B cell (primary cell): ENCODE measurements around the gene MLANA. TPM values are rescaled to one million over a fixed set of nuclear protein-coding genes. Genes with fewer than 3 reads are reported as not detected.

Source experiments
- ATAC-seq: fragments of 200-7000 bp; cut with Tn5 transposase; one replicate; pipeline ENCODE4 v1.10.0; 2021; ENCODE audit warnings: low read depth, mild to moderate bottlenecking, moderate number of reproducible peaks, moderate library complexity
- CTCF ChIA-PET: fragments of 350-600 bp; sonication (Branson Sonifier 250); formaldehyde crosslinking; loops from one replicate; lab custom pipeline; 2021; ENCODE audit warnings: antibody characterized with exemption, inconsistent platforms; lab: Charles Lee
- POLR2A ChIA-PET: fragments of 350-600 bp; sonication (Branson Sonifier 250); formaldehyde crosslinking; loops from one replicate; lab custom pipeline; 2021; ENCODE audit warnings: antibody characterized with exemption; lab: Charles Lee
- DNase-seq: peaks from one replicate; pipeline ENCODE4 v3.0.0; 2013
- H2AFZ ChIP-seq: 2 replicates; pipeline ENCODE4 v1.6.1; 2012; ENCODE audit warnings: mild to moderate bottlenecking, low read depth, low read length; ENCODE audit not compliant: insufficient read depth, poor library complexity, severe bottlenecking
- H3K27ac ChIP-seq, 2 donors: 1 replicate in 1 of 2; 2 replicates in 1 of 2; pipeline ENCODE4 v1.5.1; 2012 to 2013; ENCODE audit warnings: low read length in 2 of 2, mild to moderate bottlenecking in 2 of 2, moderate library complexity in 1 of 2
- H3K27me3 ChIP-seq, 4 experiments: fragments of 200-600 bp in 1 of 4; sonication (generic) in 1 of 4; replicated peaks in 1 of 4; 1 replicate in 2 of 4; 2 replicates in 2 of 4; pipeline versions ENCODE4 v1.6.1 to v1.7.0; 2013 to 2016; ENCODE audit warnings: low read length in 3 of 4, mild to moderate bottlenecking in 2 of 4, mixed read lengths in 1 of 4, moderate library complexity in 1 of 4; ENCODE audit not compliant: insufficient read depth in 4 of 4, control insufficient read depth in 3 of 4; ENCODE audit errors: control extremely low read depth in 1 of 4
- H3K36me3 ChIP-seq, 2 experiments: replicated peaks in 1 of 2; 1 replicate in 1 of 2; 2 replicates in 1 of 2; pipeline versions ENCODE4 v1.6.1 to v1.7.1; 2013; ENCODE audit warnings: low read length in 1 of 2; ENCODE audit not compliant: insufficient read depth in 2 of 2, control insufficient read depth in 1 of 2; ENCODE audit errors: control extremely low read depth in 1 of 2, extremely low read depth in 1 of 2
- H3K4me1 ChIP-seq, 2 donors: fragments of 200-600 bp in 1 of 2; sonication (generic) in 1 of 2; 1 replicate in 1 of 2; 2 replicates in 1 of 2; pipeline versions ENCODE4 v1.5.1 to v1.6.1; 2013 to 2017; ENCODE audit warnings: low read length in 2 of 2; ENCODE audit not compliant: control insufficient read depth in 2 of 2, insufficient read depth in 2 of 2
- H3K4me2 ChIP-seq: replicated peaks from 2 replicates; pipeline ENCODE3; 2012; ENCODE audit warnings: mild to moderate bottlenecking, low read depth, low read length; ENCODE audit not compliant: poor library complexity, severe bottlenecking
- H3K4me3 ChIP-seq, 5 experiments: fragments of 200-600 bp in 1 of 5; sonication (generic) in 1 of 5; 1 replicate in 3 of 5; 2 replicates in 2 of 5; pipeline versions ENCODE4 v1.5.1 to v1.7.0; 2011 to 2016; ENCODE audit warnings: low read length in 4 of 5, mild to moderate bottlenecking in 4 of 5, low read depth in 2 of 5, control low read depth in 1 of 5, moderate library complexity in 1 of 5; ENCODE audit not compliant: insufficient read depth in 1 of 5; ENCODE audit errors: control extremely low read depth in 1 of 5, extremely low read depth in 1 of 5
- H3K79me2 ChIP-seq: fragments of 200-600 bp; sonication (generic); one replicate; pipeline ENCODE4 v1.6.0; 2016; ENCODE audit warnings: low read length; ENCODE audit not compliant: control insufficient read depth, insufficient read depth
- H3K9ac ChIP-seq: fragments of 200-600 bp; sonication (generic); 2 replicates; pipeline ENCODE4 v1.6.1; 2017; ENCODE audit warnings: mild to moderate bottlenecking, low read length, moderate library complexity
- H3K9me3 ChIP-seq, 3 donors: one replicate each; pipeline versions ENCODE4 v1.6.1 to v1.7.1; 2013; ENCODE audit warnings: low read length in 2 of 3; ENCODE audit not compliant: control insufficient read depth in 2 of 3, insufficient read depth in 1 of 3; ENCODE audit errors: control extremely low read depth in 1 of 3
- H4K20me1 ChIP-seq: 2 replicates; pipeline ENCODE4 v1.6.0; 2012; ENCODE audit warnings: mild to moderate bottlenecking, low read length; ENCODE audit not compliant: insufficient read depth, control insufficient read depth, poor library complexity, severe bottlenecking
- H3K27ac Mint-ChIP-seq: one replicate; pipeline ENCODE4 v1.8.0; 2021; ENCODE audit warnings: mixed read lengths
- H3K27me3 Mint-ChIP-seq: one replicate; pipeline ENCODE4 v1.8.0; 2021; ENCODE audit warnings: mixed read lengths
- H3K4me1 Mint-ChIP-seq: one replicate; pipeline ENCODE4 v1.8.0; 2021; ENCODE audit warnings: mixed read lengths
- H3K4me3 Mint-ChIP-seq: one replicate; pipeline ENCODE4 v1.8.0; 2021; ENCODE audit warnings: mixed read lengths
- H3K9me3 Mint-ChIP-seq: one replicate; pipeline ENCODE4 v1.8.0; 2022; ENCODE audit warnings: mixed read lengths; ENCODE audit not compliant: insufficient read depth
- EZH2 ChIP-seq: IDR thresholded peaks from 2 replicates; pipeline ENCODE4 v1.6.1; 2012; ENCODE audit warnings: borderline replicate concordance, low read depth, mild to moderate bottlenecking, moderate library complexity, low read length; ENCODE audit not compliant: insufficient read depth, poor library complexity, severe bottlenecking
- WGBS: methylation state at CpG from one replicate; pipeline ENCODE4 v1.1.5; 2013; ENCODE audit warnings: missing lambda C conversion rate; ENCODE audit not compliant: insufficient coverage; 5-methylcytosine and 5-hydroxymethylcytosine counted together
- intact Hi-C: fragments of 100-400 bp; cut with micrococcal nuclease; formaldehyde crosslinking; loops from one replicate; pipeline ENCODE4 v1.10.0; 2022
- polyA plus RNA-seq: library from polyadenylated mRNA; depleted of rRNA; stranded (reverse); fragments of >200 nt; gene quantifications from 2 replicates; pipeline ENCODE4 v1.2.3, GENCODE V29; 2012
- total RNA-seq, 2 donors: library from RNA; stranded (reverse); fragments of 120-200 nt in 1 of 2; gene quantifications; 1 replicate in 1 of 2; 2 replicates in 1 of 2; pipeline versions ENCODE4 v1.2.3 to v1.2.4, GENCODE V29; 2013 to 2022
- TF ChIP-seq, protein P1 (sequence below): fragments of 200-600 bp; IDR thresholded peaks from one replicate; pipeline ENCODE4 v1.8.0; 2022; ENCODE audit warnings: antibody characterized with exemption, mild to moderate bottlenecking

The MLANA gene
- total and polyA plus RNA-seq, 2 donors (not counting 1 experiment from before 2014, with no cell fraction given), result not detected

DNA sequence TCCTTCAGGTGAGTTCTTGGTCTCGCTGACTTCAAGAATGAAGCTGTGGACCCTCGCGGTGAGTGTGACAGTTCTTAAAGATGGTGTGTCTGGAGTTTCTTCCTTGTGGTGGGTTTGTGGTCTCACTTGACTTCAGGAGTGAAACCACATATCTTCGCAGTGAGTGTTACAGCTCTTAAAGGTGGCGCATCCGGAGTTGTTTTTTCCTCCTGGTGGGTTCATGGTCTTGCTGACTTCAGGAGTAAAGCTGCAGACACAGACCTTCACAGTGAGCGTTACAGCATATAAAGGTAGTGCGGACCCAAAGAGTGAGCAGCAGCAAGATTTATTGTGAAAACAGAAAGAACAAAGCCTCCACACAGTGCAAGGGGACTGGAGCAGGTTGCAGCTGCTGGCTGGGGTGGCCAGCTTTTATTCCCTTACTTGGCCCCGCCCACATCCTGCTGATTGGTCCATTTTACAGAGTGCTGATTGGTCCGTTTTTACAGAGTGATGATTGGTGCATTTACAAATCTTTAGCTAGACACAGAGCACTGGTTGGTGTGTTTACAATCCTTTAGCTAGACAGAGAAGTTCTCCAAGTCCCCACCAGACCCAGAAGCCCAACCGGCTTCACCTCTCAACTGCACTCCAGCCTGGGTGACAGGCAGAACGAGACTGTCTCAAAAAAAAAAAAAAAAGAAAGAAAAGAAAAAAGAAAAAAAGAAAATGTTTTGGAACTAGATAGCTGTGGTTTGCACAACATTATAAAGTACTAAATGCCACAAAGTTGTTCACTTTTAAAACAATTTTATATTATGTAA is 48.7 kb upstream of the MLANA start:
- H3K27ac Mint-ChIP-seq, result no peak overlapping the region
- intact Hi-C loops, result no loop called here
- no peak overlapping the region for H2AFZ ChIP-seq
- no peak for ATAC-seq
- CTCF ChIA-PET, result interaction anchor here (0.7 to 1.1 kb wide), 3 partner anchors 10 to 395 kb away, joined by 3 read pairs; no protein-coding TSS in a partner anchor
- no peak overlapping the region for H3K27ac ChIP-seq
- peaks cover 0 to 5% (median 2%) of the 10 kb centered on the region in 3 donors for H3K9me3 ChIP-seq
- peak overlapping the region; percentile 11 for H3K9ac ChIP-seq
- H3K27me3 ChIP-seq, result no peaks in the 10 kb centered on the region
- peaks cover 14 to 23% of the 10 kb centered on the region in 2 donors for H3K4me1 ChIP-seq
- H4K20me1 ChIP-seq, result no peaks in the 10 kb centered on the region
- no peaks in the 10 kb centered on the region for H3K36me3 ChIP-seq
- peak overlapping the region in 2 of 5 experiments; percentile 8 to 31 for H3K4me3 ChIP-seq
- peak overlapping the region; percentile 60 for H3K4me3 Mint-ChIP-seq
- H3K4me1 Mint-ChIP-seq, result peaks cover 28% of the 10 kb centered on the region
- POLR2A ChIA-PET, result no interaction called here
- H3K9me3 Mint-ChIP-seq, result no peaks in the 10 kb centered on the region
- H3K79me2 ChIP-seq, result no peaks in the 10 kb centered on the region
- no peak for TF ChIP-seq EZH2
- TF ChIP-seq, protein P1, sequence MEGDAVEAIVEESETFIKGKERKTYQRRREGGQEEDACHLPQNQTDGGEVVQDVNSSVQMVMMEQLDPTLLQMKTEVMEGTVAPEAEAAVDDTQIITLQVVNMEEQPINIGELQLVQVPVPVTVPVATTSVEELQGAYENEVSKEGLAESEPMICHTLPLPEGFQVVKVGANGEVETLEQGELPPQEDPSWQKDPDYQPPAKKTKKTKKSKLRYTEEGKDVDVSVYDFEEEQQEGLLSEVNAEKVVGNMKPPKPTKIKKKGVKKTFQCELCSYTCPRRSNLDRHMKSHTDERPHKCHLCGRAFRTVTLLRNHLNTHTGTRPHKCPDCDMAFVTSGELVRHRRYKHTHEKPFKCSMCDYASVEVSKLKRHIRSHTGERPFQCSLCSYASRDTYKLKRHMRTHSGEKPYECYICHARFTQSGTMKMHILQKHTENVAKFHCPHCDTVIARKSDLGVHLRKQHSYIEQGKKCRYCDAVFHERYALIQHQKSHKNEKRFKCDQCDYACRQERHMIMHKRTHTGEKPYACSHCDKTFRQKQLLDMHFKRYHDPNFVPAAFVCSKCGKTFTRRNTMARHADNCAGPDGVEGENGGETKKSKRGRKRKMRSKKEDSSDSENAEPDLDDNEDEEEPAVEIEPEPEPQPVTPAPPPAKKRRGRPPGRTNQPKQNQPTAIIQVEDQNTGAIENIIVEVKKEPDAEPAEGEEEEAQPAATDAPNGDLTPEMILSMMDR, result no peak
- 15% methylated on average over 7 of the region's 12 CpGs for WGBS
- no peaks in the 10 kb centered on the region for H3K27me3 Mint-ChIP-seq
- peak overlapping the region; percentile 33 for H3K4me2 ChIP-seq
- DNase-seq, result peak; percentile 34
